ENCODE data around the gene MAGI2.

DNA sequence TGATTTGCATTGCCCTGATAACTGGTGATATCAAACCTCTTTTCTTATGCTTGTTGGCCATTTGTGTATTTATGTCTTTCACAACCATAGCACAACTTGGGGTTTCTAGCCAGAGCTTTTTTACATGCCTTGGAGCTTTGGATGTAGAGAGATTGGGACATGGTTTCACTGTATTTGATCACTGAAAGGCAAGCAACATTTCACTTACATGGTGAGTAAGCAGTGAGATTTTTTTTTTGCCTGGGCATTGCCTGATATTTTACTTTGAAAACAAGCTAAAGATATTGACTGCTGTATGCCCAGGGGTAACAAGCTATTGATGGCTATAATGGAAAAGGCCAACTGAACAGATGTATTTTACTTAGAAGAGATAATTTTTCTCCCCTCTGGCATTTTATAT is 1395.9 kb downstream of the MAGI2 start:
- TF ChIP-seq CTCF (IDR thresholded peaks at IDR 0.05; ENCODE audit: extremely low read depth in 1 of 2, insufficient read depth in 1 of 2, low read depth in 1 of 2, low read length in 2 of 2) (no peak), POLR2A (IDR thresholded peaks at IDR 0.05; ENCODE audit: low read depth, low read length) (no peak), POLR2AphosphoS5 (IDR thresholded peaks at IDR 0.05; ENCODE audit: insufficient read depth, low read depth, low read length) (no peak), MYC (IDR thresholded peaks at IDR 0.05; ENCODE audit: low read depth, low read length) (no peak), GATA2 (IDR thresholded peaks at IDR 0.05; ENCODE audit: insufficient read depth, insufficient read length, low read depth, low read length) (no peak), JUN (IDR thresholded peaks at IDR 0.05; ENCODE audit: borderline replicate concordance, insufficient read depth, insufficient read length, low read depth) (no peak), FOS (IDR thresholded peaks at IDR 0.05; ENCODE audit: borderline replicate concordance, insufficient read depth, low read length) (no peak)
